Nephron progenitor cell (in vitro differentiated cells): Measurements from ENCODE around the gene HTATIP2.
"Not testable (repeated sequence)": the region's sequence is repeated elsewhere in the genome, so short reads cannot be mapped to it uniquely, and the experiment has no call there.

ENCODE experiments used
- DNase-seq: peaks from one replicate; pipeline ENCODE4 v3.0.0; 2021
- H3K27ac Mint-ChIP-seq: 2 replicates; pipeline ENCODE4 v1.8.0; 2021; ENCODE audit warnings: mild to moderate bottlenecking, moderate library complexity, mixed read lengths
- H3K27me3 Mint-ChIP-seq: 2 replicates; pipeline ENCODE4 v1.8.0; 2021; ENCODE audit warnings: mild to moderate bottlenecking, low read depth, mixed read lengths; ENCODE audit not compliant: poor library complexity
- H3K36me3 Mint-ChIP-seq: 2 replicates; pipeline ENCODE4 v1.8.0; 2021; ENCODE audit warnings: low read depth, mixed read lengths
- H3K4me1 Mint-ChIP-seq: 2 replicates; pipeline ENCODE4 v1.8.0; 2021; ENCODE audit warnings: mixed read lengths
- H3K4me3 Mint-ChIP-seq: 2 replicates; pipeline ENCODE4 v1.8.0; 2021; ENCODE audit warnings: mild to moderate bottlenecking, moderate library complexity, mixed read lengths
- H3K9me3 Mint-ChIP-seq: 2 replicates; pipeline ENCODE4 v1.8.0; 2021; ENCODE audit warnings: mild to moderate bottlenecking, moderate library complexity, mixed read lengths
- TF ChIP-seq, protein P1 (sequence below): fragments of 200-600 bp; sonication (generic); IDR thresholded peaks from 2 replicates; pipeline ENCODE4 v1.5.0; 2021; ENCODE audit warnings: antibody characterized with exemption

The HTATIP2 gene

DNA sequence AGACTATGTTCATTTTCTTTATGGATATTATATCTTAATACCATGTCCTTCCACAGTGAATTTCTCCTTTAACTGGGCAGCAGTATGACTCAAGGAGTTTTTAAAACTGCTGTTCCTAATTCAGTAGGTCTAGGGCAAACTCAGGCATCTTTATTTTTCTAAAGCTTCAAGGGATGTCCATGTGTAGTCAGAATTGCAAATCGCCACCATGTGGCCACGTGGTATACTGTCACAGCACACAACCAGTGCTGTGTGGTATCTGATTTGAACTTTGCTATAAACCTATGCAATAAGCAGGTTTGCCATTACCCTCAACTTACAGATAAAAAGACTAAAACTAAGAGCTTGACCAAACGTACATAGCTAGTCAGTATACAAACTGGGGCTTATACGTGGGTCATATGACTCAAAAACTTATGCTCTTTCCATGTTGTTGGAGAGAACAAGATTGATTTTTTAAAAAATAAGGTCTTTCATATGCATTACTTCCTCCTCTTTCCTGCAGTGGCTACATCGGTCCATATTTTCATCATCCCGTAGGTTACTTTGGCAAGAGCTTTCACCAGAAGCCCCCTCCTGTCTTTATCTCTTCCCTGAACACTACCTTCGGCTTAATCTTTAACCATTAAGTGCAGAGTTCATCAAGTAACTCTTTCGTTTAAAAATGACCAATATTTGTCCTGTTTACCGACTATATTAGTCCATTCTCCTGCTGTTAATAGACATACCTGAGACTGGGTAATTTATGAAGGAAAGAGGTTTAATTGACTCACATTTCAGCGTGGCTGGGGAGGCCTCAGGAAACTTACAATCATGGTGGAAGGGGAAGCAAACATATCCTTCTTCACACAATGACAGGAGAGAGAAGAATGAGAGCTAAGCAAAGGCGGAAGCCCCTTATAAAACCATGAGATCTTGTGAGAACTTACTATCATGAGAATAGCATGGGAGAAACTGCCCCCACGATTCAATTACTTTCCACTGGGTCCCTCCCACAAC lies 8.0 kb upstream of the HTATIP2 start:
- peaks cover 5% of the 10 kb centered on the region for H3K4me1 Mint-ChIP-seq
- H3K27me3 Mint-ChIP-seq, result peaks cover 26% of the 10 kb centered on the region

DNA sequence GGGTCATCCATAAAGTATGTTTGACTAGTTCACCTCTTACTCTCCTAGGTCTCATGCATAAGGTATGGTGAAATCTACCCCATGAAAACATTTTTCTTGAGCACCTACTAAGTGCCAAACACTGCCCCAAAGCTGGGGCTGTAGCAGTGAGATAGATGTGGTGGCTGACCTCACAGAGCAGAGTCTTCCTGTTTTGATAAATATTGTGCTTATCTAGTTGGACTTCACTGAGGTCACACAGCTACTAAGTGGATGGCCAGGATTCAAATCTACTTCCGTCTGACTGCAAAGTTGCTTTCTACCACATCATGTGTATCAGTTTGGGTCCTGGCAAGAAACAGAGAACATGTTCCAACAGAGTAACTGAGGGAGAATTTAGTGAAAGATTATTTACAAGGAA lies 6.4 kb upstream of the HTATIP2 start:
- TF ChIP-seq, protein P1, sequence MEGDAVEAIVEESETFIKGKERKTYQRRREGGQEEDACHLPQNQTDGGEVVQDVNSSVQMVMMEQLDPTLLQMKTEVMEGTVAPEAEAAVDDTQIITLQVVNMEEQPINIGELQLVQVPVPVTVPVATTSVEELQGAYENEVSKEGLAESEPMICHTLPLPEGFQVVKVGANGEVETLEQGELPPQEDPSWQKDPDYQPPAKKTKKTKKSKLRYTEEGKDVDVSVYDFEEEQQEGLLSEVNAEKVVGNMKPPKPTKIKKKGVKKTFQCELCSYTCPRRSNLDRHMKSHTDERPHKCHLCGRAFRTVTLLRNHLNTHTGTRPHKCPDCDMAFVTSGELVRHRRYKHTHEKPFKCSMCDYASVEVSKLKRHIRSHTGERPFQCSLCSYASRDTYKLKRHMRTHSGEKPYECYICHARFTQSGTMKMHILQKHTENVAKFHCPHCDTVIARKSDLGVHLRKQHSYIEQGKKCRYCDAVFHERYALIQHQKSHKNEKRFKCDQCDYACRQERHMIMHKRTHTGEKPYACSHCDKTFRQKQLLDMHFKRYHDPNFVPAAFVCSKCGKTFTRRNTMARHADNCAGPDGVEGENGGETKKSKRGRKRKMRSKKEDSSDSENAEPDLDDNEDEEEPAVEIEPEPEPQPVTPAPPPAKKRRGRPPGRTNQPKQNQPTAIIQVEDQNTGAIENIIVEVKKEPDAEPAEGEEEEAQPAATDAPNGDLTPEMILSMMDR, result no peak
- Mint-ChIP-seq H3K27ac (no peak overlapping the region), H3K36me3 (no peaks in the 10 kb centered on the region), H3K4me1 (peaks cover 5% of the 10 kb centered on the region), H3K27me3 (peaks cover 27% of the 10 kb centered on the region), H3K9me3 (no peaks in the 10 kb centered on the region), H3K4me3 (no peak overlapping the region)
- DNase-seq, result no peak

More for the DNA sequence above, 8.0 kb upstream of the HTATIP2 start:
- no peak overlapping the region for H3K4me3 Mint-ChIP-seq
- no peaks in the 10 kb centered on the region for H3K9me3 Mint-ChIP-seq
- H3K36me3 Mint-ChIP-seq, result no peaks in the 10 kb centered on the region
- no peak overlapping the region for H3K27ac Mint-ChIP-seq
- DNase-seq, result peak; percentile 35
- TF ChIP-seq, protein P1, result peak; percentile 66

DNA sequence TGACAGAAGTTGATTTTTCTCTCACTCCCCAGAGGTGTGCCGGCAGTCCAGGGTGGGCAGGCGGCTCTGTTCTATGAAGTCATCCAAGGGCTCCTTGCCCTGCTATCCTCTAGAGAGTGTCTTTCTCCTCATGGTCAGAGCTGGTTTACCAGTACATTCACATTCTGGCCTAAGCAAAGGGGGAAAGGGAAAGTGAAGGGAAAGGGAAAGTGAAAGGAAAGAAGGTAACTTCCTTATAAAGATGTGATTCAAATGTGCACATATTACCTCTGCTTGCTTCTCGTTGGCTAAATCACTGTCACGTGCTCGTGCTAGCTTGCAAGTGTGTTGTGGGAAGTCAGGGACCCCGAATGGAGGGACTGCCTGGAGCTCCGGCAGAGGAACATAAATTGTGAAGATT lies 2.9 kb upstream of the HTATIP2 start:
- TF ChIP-seq, protein P1, result no peak
- Mint-ChIP-seq H3K27me3 (peaks cover 41% of the 10 kb centered on the region), H3K4me1 (peaks cover 12% of the 10 kb centered on the region), H3K36me3 (no peaks in the 10 kb centered on the region), H3K9me3 (no peaks in the 10 kb centered on the region), H3K27ac (no peak overlapping the region), H3K4me3 (no peak overlapping the region)
- DNase-seq, result no peak

DNA sequence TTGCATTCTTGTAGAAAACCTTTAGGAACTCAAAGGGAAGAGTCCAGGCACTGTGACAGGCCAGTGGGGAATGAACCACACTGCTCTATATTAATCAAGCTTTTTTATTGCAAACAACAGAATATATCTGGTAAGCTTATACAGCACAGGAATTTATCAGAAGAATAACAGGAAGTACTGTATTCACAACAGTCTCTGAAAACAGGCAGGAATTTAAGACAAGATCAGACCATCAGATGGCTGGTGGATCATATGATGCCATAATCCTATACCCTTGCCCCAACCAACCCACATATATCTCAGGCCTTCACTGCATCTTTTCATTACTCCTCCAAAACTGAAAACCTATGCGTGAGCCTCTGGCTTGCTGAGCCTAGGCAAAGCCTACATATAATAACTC lies 1.0 kb upstream of the HTATIP2 start:
- Mint-ChIP-seq H3K4me3 (peak overlapping the region; percentile 86), H3K36me3 (no peaks in the 10 kb centered on the region), H3K27ac (no peak overlapping the region), H3K27me3 (peaks cover 34% of the 10 kb centered on the region), H3K9me3 (no peaks in the 10 kb centered on the region), H3K4me1 (peaks cover 19% of the 10 kb centered on the region)
- DNase-seq, result no peak
- TF ChIP-seq, protein P1, result no peak

DNA sequence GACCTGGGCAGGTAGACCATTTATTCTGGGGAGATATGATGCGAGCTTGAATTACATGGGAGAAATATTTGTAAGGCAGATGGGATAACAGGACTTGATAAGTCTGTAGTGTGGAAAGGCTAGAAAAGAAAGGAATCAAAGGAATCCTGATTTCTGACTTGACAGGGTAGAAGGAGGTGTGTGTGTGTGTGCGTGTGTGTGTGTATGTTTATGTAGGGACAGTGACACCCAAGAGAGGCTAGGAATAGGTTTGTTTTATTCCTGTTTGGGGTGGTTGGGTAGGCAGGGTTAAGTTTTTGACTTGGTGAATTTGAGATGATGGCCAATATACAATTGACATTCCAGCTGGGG lies 390 bp upstream of the HTATIP2 start:
- Mint-ChIP-seq H3K9me3 (no peaks in the 10 kb centered on the region), H3K4me3 (peak overlapping the region; percentile 86), H3K36me3 (no peaks in the 10 kb centered on the region), H3K4me1 (peaks cover 21% of the 10 kb centered on the region), H3K27ac (no peak overlapping the region), H3K27me3 (peaks cover 29% of the 10 kb centered on the region)
- no peak for DNase-seq
- TF ChIP-seq, protein P1, result no peak

DNA sequence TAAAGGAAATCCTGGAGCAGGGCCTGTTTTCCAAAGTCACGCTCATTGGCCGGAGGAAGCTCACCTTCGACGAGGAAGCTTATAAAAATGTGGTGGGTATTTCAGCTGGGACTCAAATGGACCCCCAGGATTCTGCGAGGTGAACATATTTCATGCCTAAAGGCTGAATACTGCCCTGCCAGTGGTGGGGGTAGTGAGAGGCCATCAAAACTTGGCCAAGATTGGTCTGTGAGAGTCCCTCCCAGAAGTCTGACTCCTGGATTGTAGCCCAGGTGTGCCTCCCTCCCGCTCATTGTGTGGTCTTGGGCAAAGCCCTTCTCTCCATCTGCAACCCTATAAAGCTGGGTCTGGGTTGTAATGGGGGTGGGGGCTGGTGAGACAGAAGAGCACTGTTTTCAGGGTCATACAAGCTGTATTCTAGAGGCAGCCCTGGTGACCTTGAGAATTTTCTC lies 853 bp downstream of the HTATIP2 start:
- H3K4me3 Mint-ChIP-seq, result peak overlapping the region; percentile 79
- H3K4me1 Mint-ChIP-seq, result peaks cover 33% of the 10 kb centered on the region
- no peaks in the 10 kb centered on the region for H3K9me3 Mint-ChIP-seq
- peaks cover 26% of the 10 kb centered on the region for H3K27me3 Mint-ChIP-seq
- no peak for DNase-seq
- no peak overlapping the region for H3K27ac Mint-ChIP-seq
- H3K36me3 Mint-ChIP-seq, result no peaks in the 10 kb centered on the region
- TF ChIP-seq, protein P1, result no peak

DNA sequence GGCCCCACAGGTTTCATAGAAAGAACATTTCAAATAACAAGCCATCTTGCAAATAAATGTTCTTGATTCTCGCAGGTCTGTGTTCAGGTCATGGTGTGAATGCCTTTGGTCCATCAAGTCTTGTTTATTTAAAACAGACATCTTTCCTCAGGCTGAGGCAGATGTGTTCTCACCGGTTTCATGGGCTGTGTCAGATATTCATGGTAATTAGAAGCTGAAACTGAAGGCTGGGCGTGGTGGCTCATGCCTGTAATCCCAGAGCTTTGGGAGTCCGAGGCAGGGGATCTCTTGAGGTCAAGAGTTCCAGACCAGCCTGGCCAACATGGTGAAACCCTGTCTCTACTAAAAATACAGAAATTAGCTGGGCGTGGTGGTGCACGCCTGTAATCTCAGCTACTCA lies 2.0 kb downstream of the HTATIP2 start:
- H3K27me3 Mint-ChIP-seq, result peaks cover 19% of the 10 kb centered on the region
- not testable (repeated sequence) for H3K4me3 Mint-ChIP-seq, H3K9me3 Mint-ChIP-seq, H3K36me3 Mint-ChIP-seq, H3K27ac Mint-ChIP-seq, DNase-seq
- H3K4me1 Mint-ChIP-seq, result peaks cover 43% of the 10 kb centered on the region
